Measurements from ENCODE around the gene PPP2CA. TPM values are rescaled to one million over a fixed set of nuclear protein-coding genes. Genes with fewer than 3 reads are reported as not detected.

Gene PPP2CA
- total and polyA plus RNA-seq, 2 of the 13 experiments (the other 11 are each of a cell fraction or from before 2014, with no cell fraction given) = 82.4 to 171 TPM

DNA sequence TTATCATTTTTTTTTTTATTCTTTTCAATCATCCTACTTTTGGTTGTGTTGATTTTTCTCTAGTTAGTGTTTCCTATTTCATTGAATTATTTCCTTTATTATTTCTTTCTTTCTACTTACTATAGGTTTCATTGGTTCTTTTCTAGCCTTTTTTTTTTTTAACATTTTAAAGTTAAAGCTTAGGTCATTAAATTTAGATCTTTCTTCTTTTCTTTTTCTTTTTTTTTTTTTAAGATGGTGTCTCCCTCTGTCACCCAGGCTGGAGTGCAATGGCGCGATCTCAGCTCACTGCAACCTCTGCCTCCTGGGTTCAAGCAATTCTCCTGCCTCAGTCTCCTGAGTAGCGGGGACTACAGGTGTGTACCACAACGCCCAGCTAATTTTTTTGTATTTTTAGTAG, 43.0 kb upstream of the PPP2CA start:
- no peak overlapping the region for H3K9ac ChIP-seq (ENCODE audit: insufficient read depth, low read depth, low read length)
- no peak overlapping the region for H3K4me3 ChIP-seq (replicated peaks in 1 of 3; ENCODE audit: insufficient read depth in 1 of 3, low read depth in 2 of 3, low read length in 3 of 3)
- TF ChIP-seq, protein P1, sequence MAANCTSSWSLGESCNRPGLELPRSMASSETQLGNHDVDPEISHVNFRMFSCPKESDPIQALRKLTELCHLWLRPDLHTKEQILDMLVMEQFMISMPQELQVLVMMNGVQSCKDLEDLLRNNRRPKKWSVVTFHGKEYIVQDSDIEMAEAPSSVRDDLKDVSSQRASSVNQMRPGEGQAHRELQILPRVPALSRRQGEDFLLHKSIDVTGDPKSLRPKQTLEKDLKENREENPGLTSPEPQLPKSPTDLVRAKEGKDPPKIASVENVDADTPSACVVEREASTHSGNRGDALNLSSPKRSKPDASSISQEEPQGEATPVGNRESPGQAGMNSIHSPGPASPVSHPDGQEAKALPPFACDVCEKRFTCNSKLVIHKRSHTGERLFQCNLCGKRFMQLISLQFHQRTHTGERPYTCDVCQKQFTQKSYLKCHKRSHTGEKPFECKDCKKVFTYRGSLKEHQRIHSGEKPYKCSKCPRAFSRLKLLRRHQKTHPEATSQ (CRISPR knock-in tag; IDR thresholded peaks at IDR 0.05; ENCODE audit: borderline replicate concordance) = no peak
- TF ChIP-seq, protein P2, sequence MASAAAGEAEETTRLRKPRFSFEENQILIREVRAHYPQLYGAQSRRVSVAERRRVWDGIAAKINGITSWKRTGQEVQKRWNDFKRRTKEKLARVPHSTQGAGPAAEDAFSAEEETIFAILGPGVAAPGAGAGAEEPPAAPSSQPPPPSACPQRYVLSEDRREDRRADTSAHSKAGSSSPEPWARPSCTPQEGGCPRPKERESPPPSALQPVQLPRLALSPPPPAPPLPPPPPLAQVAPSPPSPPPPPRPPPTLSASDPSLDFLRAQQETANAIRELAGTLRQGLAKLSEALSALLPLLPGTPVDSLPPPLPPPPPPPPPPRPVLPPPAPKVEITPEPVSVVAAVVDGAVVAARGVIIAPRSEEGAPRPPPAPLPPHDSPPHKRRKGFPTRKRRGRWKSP (CRISPR knock-in tag; IDR thresholded peaks at IDR 0.05) = no peak
- TF ChIP-seq HNRNPL (IDR thresholded peaks at IDR 0.05; ENCODE audit: low read depth, low read length) (no peak), SKI (IDR thresholded peaks at IDR 0.05; ENCODE audit: partially characterized antibody) (no peak), TCF7L2 (IDR thresholded peaks at IDR 0.05; ENCODE audit: low read depth, low read length) (no peak), KLF6 (CRISPR knock-in tag; IDR thresholded peaks at IDR 0.05) (no peak)
- TF ChIP-seq, protein P3, sequence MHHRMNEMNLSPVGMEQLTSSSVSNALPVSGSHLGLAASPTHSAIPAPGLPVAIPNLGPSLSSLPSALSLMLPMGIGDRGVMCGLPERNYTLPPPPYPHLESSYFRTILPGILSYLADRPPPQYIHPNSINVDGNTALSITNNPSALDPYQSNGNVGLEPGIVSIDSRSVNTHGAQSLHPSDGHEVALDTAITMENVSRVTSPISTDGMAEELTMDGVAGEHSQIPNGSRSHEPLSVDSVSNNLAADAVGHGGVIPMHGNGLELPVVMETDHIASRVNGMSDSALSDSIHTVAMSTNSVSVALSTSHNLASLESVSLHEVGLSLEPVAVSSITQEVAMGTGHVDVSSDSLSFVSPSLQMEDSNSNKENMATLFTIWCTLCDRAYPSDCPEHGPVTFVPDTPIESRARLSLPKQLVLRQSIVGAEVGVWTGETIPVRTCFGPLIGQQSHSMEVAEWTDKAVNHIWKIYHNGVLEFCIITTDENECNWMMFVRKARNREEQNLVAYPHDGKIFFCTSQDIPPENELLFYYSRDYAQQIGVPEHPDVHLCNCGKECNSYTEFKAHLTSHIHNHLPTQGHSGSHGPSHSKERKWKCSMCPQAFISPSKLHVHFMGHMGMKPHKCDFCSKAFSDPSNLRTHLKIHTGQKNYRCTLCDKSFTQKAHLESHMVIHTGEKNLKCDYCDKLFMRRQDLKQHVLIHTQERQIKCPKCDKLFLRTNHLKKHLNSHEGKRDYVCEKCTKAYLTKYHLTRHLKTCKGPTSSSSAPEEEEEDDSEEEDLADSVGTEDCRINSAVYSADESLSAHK (CRISPR knock-in tag; IDR thresholded peaks at IDR 0.05; ENCODE audit: borderline replicate concordance) = no peak
- H4K20me1 ChIP-seq (ENCODE audit: insufficient read depth, low read length) = no peaks in the 10 kb centered on the region
- no peak for DNase-seq (ENCODE audit: low spot score)
- H3K79me2 ChIP-seq (ENCODE audit: insufficient read depth, low read length) = no peaks in the 10 kb centered on the region
- no TSS peak for BruUV-seq (replicated peaks)
- H3K4me1 ChIP-seq (ENCODE audit: insufficient read depth, low read length) = no peaks in the 10 kb centered on the region
- CTCF ChIA-PET (ENCODE audit: low intra/inter-chr PET ratio, low total read pairs) = no interaction called here
- H3K36me3 ChIP-seq (replicated peaks in 1 of 2; ENCODE audit: control insufficient read depth in 1 of 2, insufficient read depth in 2 of 2, low read length in 2 of 2) = no peaks in the 10 kb centered on the region
- WGBS (ENCODE audit: low lambda C conversion rate) = 77% methylated on average over 4 of the region's 4 CpGs
- H3K27me3 ChIP-seq (ENCODE audit: control insufficient read depth in 1 of 2, insufficient read depth in 2 of 2, low read length in 2 of 2) = no peaks in the 10 kb centered on the region
- peaks cover 6% of the 10 kb centered on the region; the same call in 1 of the 2 replicates for H3K9me3 ChIP-seq (ENCODE audit: low read length)
- in situ Hi-C loops (cut with HindIII; ENCODE audit: extremely low pct_ligation_motif_present, low pct_unique_long_range_greater_than_20kb) = no loop called here
- H2AFZ ChIP-seq (ENCODE audit: low read length) = no peak overlapping the region
- POLR2A ChIA-PET = no interaction called here
- no peak for ATAC-seq
- H3K4me2 ChIP-seq (ENCODE audit: low read depth, low read length) = no peak overlapping the region
- H3K27ac ChIP-seq (ENCODE audit: extremely low read length, insufficient read depth, low read length) = no peak overlapping the region
- intact Hi-C loops (cut with micrococcal nuclease; ENCODE audit: unreplicated experiment) = no loop called here
- FAIRE-seq = no peak

Measured in HepG2 (cell line).